T-helper 1 cell (primary cell): ENCODE measurements around the gene ANKRD33.

Source experiments
- DNase-seq, 5 donors: peaks; one replicate each; pipeline ENCODE4 v3.0.0-alpha.2; 2012 to 2020

ANKRD33 gene

GRCh38 chr12:51862947-51863346 is 25.0 kb upstream of the ANKRD33 start:
- no peak for DNase-seq

GRCh38 chr12:51863363-51863932 is 24.5 kb upstream of the ANKRD33 start:
- no peak for DNase-seq

- DNase-seq, result no peak
Observed at GRCh38 chr12:51863933-51864832, 23.7 kb upstream of the ANKRD33 start.

GRCh38 chr12:51864833-51865670 is 22.9 kb upstream of the ANKRD33 start:
- DNase-seq, result no peak

- DNase-seq, result no peak
Observed at GRCh38 chr12:51865757-51866270, 22.1 kb upstream of the ANKRD33 start.

- DNase-seq, result no peak
Observed at GRCh38 chr12:51866324-51866723, 21.6 kb upstream of the ANKRD33 start.

- no peak for DNase-seq
Observed at GRCh38 chr12:51866762-51867161, 21.1 kb upstream of the ANKRD33 start.

GRCh38 chr12:51867371-51867770 is 20.5 kb upstream of the ANKRD33 start:
- no peak for DNase-seq

- DNase-seq, result no peak
Observed at GRCh38 chr12:51867796-51868428, 20.0 kb upstream of the ANKRD33 start.

- no peak for DNase-seq
Observed at GRCh38 chr12:51868821-51869495, 18.9 kb upstream of the ANKRD33 start.

- DNase-seq, result no peak
Observed at GRCh38 chr12:51869496-51869865, 18.4 kb upstream of the ANKRD33 start.

GRCh38 chr12:51869931-51870330 is 18.0 kb upstream of the ANKRD33 start:
- no peak for DNase-seq

- no peak for DNase-seq
Observed at GRCh38 chr12:51870504-51870903, 17.4 kb upstream of the ANKRD33 start.

- no peak for DNase-seq
Observed at GRCh38 chr12:51871126-51871525, 16.8 kb upstream of the ANKRD33 start.

GRCh38 chr12:51871918-51872688 is 15.8 kb upstream of the ANKRD33 start:
- no peak for DNase-seq

GRCh38 chr12:51872689-51872981 is 15.3 kb upstream of the ANKRD33 start:
- DNase-seq, result no peak

GRCh38 chr12:51873251-51873994 is 14.5 kb upstream of the ANKRD33 start:
- DNase-seq, result no peak

GRCh38 chr12:51874000-51874399 is 13.9 kb upstream of the ANKRD33 start:
- DNase-seq, result no peak

- no peak for DNase-seq
Observed at GRCh38 chr12:51874486-51874885, 13.4 kb upstream of the ANKRD33 start.

- no peak for DNase-seq
Observed at GRCh38 chr12:51879102-51879501, 8.8 kb upstream of the ANKRD33 start.

- DNase-seq, result no peak
Observed at GRCh38 chr12:51883295-51883694, 4.6 kb upstream of the ANKRD33 start.
